Fibroblast of pulmonary artery (primary cell): ENCODE results near the gene RGS11.
"Not testable (repeated sequence)": the region's sequence is repeated elsewhere in the genome, so short reads cannot be mapped to it uniquely, and the experiment has no call there.

Experiments used
- DNase-seq: peaks from one replicate; pipeline ENCODE4 v3.0.0-alpha.2; 2010; ENCODE audit warnings: low read depth
- H3K4me3 ChIP-seq: replicated peaks from 2 replicates; pipeline ENCODE4 v1.5.1; 2011; ENCODE audit warnings: low read depth, mild to moderate bottlenecking, control low read depth, low read length, moderate library complexity
- CTCF ChIP-seq: IDR thresholded peaks from 2 replicates; pipeline ENCODE4 v1.5.1; 2011; ENCODE audit warnings: mild to moderate bottlenecking, control low read depth, low read length, inconsistent platforms; ENCODE audit errors: missing control alignments

Gene RGS11

GRCh38 chr16:263182-263774 lies 12.5 kb downstream of the RGS11 start:
- H3K4me3 ChIP-seq: no peak overlapping the region
- no peak for DNase-seq
- TF ChIP-seq CTCF: no peak

- TF ChIP-seq CTCF: no peak
- DNase-seq: no peak
- no peak overlapping the region for H3K4me3 ChIP-seq
Measured at GRCh38 chr16:262121-262745, 13.5 kb downstream of the RGS11 start.

DNA sequence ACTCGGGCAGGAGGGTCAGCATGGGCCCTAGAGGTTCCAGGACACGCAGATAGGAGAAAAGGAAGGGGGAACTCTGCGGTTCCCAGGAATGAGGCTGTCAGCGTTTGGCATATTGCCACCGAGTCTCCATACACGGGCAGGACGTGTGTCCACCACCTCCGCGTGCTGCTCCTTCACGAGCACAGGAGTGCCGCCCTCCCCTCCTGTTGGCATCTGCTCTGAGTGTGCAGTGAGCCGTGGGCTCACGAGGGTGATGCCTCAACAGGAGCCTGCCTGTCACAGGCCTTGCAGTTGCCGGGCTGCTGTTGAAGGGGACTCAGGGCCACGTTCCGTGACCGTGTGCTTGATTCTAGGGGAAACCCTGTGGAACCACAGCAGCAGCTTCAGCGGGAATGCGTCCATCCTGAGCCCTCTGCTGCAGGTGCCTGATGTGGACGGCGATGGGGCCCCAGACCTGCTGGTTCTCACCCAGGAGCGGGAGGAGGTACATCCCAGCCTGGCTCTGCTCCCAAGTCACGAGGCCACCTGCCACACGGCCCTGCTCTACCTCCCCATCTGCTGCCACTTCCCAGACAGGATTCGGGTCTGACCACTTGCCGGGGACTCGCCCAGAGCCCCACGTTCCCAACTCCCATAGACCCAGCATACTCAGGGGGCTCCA lies 14.6 kb downstream of the RGS11 start:
- TF ChIP-seq CTCF: no peak
- no peak for DNase-seq
- H3K4me3 ChIP-seq: no peak overlapping the region

DNA sequence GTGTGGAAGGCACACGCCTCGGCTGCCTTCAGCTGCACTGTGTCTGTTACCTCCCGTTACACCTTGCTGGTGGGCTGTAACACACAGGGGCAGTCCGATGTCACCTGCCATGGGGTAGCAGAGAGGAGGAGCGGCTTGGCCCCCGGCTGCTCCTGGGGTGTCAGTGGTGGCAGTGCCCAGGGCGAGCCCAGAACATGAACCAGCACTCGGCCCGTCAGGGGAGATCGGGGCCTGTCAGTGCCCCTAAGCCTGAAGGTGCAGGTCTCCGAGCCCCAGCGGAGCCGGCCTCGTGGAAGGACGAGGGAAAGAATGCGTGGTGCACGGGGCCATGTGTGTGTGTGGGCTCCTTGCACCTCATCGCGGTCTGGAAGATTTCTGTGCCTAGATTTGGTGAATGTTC lies 15.4 kb downstream of the RGS11 start:
- TF ChIP-seq CTCF: no peak
- no peak for DNase-seq
- no peak overlapping the region for H3K4me3 ChIP-seq

DNA sequence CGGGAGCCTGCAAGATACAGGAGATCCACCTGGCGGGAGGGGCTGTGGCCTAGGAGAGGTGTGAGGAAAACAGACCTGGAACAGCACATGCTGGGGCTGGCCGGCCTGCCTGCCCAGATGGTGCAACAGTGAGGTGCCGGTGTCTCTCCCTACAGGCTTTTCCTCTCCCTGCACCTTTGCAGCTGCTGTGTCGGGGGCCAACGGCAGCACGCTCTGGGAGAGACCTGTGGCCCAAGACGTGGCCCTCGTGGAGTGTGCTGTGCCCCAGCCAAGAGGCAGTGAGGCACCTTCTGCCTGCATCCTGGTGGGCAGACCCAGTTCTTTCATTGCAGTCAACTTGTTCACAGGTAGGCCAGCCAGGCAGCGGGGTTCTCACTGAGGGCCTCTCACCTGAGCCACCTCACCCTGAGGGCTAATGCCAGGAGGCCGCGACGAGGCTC lies 15.9 kb downstream of the RGS11 start:
- no peak overlapping the region for H3K4me3 ChIP-seq
- no peak for TF ChIP-seq CTCF
- DNase-seq: no peak

- DNase-seq: no peak
- H3K4me3 ChIP-seq: no peak overlapping the region
- no peak for TF ChIP-seq CTCF
Measured at GRCh38 chr16:259226-259625, 16.5 kb downstream of the RGS11 start.

DNA sequence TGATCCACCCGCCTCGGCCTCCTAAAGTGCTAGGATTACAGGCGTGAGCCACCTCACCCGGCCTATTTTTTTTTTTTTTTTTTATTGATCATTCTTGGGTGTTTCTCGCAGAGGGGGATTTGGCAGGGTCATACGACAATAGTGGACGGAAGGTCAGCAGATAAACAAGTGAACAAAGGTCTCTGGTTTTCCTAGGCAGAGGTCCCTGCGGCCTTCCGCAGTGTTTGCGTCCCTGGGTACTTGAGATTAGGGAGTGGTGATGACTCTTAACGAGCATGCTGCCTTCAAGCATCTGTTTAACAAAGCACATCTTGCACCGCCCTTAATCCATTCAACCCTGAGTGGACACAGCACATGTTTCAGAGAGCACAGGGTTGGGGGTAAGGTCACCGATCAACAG lies 17.7 kb downstream of the RGS11 start:
- not testable (repeated sequence) for DNase-seq, H3K4me3 ChIP-seq
